Measurements from ENCODE around the gene NAP1L4. TPM values are rescaled to one million over a fixed set of nuclear protein-coding genes. Genes with fewer than 3 reads are reported as not detected.

The NAP1L4 gene
- total RNA-seq, 2 experiments from 2014 or later: 261 to 263 TPM

DNA sequence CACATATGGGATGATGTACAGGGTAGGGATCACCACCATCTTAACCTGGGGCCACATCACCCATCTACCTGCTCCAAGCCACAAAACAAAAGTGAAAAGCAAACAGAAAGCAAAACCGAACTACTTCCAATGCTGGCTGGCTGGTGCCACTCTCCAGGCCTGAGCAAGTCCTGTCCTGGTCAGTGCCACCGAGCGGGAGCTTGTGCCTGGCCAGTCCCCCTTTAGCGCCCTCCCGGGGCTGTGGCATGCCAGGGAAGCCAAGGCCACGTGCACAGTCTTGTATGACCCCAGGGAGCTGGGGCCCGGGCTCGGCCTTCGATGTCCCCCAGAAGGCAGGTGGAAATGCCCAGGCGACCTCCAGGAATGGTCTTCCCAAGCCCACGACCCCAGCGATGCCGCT lies 17.9 kb upstream of the NAP1L4 start:
- peak overlapping the region; percentile 66 for H3K27ac Mint-ChIP-seq
- CTCF ChIA-PET: interaction anchor here (0.7 to 1.9 kb wide), 2 partner anchors 35 to 81 kb away, joined by 3 to 6 read pairs; no protein-coding TSS in a partner anchor
- intact Hi-C loops (cut with micrococcal nuclease): loop anchor here (5.0 kb wide), 1 partner anchor 33 kb away; no protein-coding TSS in a partner anchor

DNA sequence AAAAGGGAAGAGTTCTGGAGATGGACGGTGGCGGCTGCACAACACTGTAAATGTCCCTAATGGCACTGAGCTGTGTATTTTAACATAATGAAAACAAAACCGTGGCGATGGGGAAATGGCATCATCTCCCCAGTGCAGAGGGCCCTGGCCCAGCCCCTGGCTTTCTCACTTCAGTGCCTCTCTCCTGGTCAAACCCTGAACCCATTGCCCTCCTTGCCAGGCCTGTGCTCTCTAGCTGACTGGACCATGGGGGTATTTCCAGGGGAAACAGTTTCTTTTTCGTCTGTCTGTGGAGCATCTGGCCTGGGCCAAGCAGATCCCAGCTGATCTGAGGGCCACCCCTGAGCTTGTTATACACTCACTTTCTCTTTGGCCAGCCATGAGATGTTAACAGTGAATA lies 17.4 kb upstream of the NAP1L4 start:
- peaks cover 28% of the 10 kb centered on the region for H3K4me1 Mint-ChIP-seq (ENCODE audit: low read depth)
- no peaks in the 10 kb centered on the region for H3K9me3 Mint-ChIP-seq
- intact Hi-C loops (cut with micrococcal nuclease): no loop called here
- H3K27me3 Mint-ChIP-seq: no peaks in the 10 kb centered on the region
- H3K27ac Mint-ChIP-seq: no peak overlapping the region
- H3K4me3 Mint-ChIP-seq: no peak overlapping the region
- peaks cover 52% of the 10 kb centered on the region for H3K36me3 Mint-ChIP-seq
- no peak for DNase-seq
- ChIA-PET CTCF (interaction anchor here (0.7 to 1.9 kb wide), 2 partner anchors 34 to 82 kb away, joined by 3 to 6 read pairs; no protein-coding TSS in a partner anchor), POLR2A (no interaction called here)

More for the DNA sequence above, 17.9 kb upstream of the NAP1L4 start:
- POLR2A ChIA-PET: no interaction called here
- H3K36me3 Mint-ChIP-seq: peaks cover 53% of the 10 kb centered on the region
- no peak overlapping the region for H3K4me3 Mint-ChIP-seq
- H3K27me3 Mint-ChIP-seq: no peaks in the 10 kb centered on the region
- H3K4me1 Mint-ChIP-seq (ENCODE audit: low read depth): peaks cover 34% of the 10 kb centered on the region
- no peaks in the 10 kb centered on the region for H3K9me3 Mint-ChIP-seq
- no peak for DNase-seq

DNA sequence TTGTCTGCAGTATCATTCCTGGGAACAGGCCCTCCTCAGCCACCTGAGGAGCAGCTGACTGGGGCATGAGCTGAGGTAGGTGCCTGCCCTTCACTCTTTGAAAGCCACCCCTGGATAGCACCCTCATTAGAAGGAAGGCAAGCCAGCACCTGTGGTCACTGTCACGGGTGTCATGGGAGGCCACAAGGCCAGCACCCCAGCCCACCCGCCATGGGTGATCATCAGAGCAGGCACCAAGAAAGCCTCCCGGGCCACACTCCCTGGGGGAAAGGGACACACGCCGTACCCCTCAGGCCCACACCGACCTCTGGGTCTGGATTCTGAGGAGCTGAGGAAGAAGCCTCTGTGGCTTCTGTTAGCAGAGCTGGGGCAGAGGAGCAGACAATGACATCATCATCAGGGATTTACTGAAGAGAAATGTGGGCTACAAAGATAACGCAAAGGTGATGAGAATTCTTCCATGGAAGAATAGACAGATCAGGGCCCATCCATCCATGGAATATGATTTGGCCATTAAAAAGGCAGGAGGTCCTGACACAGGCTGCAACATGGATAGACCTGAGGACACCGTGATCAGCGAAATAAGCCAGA lies 16.7 kb upstream of the NAP1L4 start:
- Mint-ChIP-seq H3K27me3 (no peaks in the 10 kb centered on the region), H3K36me3 (peaks cover 53% of the 10 kb centered on the region), H3K27ac (peak overlapping the region; percentile 34), H3K4me3 (no peak overlapping the region), H3K9me3 (no peaks in the 10 kb centered on the region), H3K4me1 (ENCODE audit: low read depth) (peaks cover 22% of the 10 kb centered on the region)
- DNase-seq: no peak
- intact Hi-C loops (cut with micrococcal nuclease): no loop called here
- ChIA-PET POLR2A (no interaction called here), CTCF (interaction anchor here (0.6 to 1.9 kb wide), 3 partner anchors 34 to 83 kb away, joined by 3 to 6 read pairs (median 4); no protein-coding TSS in a partner anchor)

DNA sequence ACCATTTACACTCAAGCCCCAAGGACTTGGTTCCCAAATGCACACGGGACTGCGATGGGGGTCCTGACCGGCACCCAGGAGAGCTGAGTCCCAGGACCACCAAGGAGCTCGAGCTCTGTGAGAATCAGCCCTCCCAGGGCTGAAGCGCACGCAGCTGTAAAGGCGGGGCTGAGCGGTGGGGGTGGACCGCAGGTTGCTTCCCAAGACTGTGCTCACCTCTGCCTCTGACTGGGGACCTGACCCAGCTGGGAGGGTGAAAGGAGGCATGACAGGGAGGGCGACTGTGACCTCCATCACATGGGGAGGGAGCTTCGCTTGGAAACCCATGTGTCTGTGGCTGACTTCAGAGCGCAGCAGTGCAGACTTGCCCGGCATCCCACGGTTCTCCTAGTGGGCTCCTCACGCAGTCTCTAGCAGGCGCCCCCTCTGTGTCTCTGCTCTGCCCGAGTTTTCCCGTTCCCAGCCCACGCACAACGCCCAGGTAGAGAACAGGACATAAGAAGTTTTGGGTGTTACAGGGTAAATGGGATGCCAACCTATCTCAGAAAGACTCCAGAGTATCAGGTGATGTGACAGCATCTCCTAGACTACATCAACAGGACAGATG lies 15.4 kb upstream of the NAP1L4 start:
- POLR2A ChIA-PET: no interaction called here
- H3K27me3 Mint-ChIP-seq: no peaks in the 10 kb centered on the region
- H3K4me1 Mint-ChIP-seq (ENCODE audit: low read depth): peaks cover 16% of the 10 kb centered on the region
- peaks cover 58% of the 10 kb centered on the region for H3K36me3 Mint-ChIP-seq
- H3K4me3 Mint-ChIP-seq: no peak overlapping the region
- CTCF ChIA-PET: interaction anchor here (1.9 to 3.5 kb wide), 2 partner anchors 32 to 84 kb away, joined by 5 to 11 read pairs; no protein-coding TSS in a partner anchor
- intact Hi-C loops (cut with micrococcal nuclease): no loop called here
- DNase-seq: no peak
- no peak overlapping the region for H3K27ac Mint-ChIP-seq
- no peaks in the 10 kb centered on the region for H3K9me3 Mint-ChIP-seq

DNA sequence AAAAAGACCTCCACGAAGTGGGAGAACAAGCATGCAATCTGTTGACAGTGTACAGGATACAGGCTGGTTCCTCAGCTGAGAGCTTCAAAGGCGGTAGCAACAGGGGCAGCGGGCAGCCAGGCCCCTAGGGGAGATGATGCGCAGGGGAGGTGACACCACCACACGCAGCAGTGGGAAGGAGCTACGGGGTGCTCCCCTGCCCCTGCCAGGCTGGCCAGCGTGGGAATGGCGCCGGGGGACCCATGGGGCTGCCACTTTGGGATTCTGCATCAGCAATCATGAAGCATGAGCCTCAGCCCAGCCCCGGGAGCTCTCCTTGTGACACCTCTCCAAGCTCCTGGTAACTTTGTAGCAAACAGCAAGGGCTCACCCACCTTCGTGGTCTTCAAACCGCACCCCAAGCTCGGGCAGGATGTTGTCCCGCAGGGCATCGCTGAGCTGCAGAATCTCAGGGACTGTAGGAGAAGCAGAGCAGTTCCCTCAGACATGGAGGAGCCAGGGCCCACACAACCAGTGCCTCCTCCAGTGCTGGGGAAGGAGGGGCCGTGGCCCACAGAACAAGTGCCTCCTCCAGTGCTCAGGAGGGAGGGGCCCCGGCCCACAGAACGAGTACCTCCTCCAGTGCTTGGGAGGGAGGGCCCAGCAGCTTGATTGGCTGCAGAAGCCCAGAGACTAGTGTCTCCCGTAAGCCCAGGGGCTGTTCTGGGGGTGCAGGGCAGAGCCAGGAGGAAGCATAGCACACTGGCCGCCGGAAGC lies 14.6 kb upstream of the NAP1L4 start:
- CTCF ChIA-PET: interaction anchor here (0.8 to 3.5 kb wide), 3 partner anchors 15 to 85 kb away, joined by 3 to 11 read pairs (median 5); no protein-coding TSS in a partner anchor

DNA sequence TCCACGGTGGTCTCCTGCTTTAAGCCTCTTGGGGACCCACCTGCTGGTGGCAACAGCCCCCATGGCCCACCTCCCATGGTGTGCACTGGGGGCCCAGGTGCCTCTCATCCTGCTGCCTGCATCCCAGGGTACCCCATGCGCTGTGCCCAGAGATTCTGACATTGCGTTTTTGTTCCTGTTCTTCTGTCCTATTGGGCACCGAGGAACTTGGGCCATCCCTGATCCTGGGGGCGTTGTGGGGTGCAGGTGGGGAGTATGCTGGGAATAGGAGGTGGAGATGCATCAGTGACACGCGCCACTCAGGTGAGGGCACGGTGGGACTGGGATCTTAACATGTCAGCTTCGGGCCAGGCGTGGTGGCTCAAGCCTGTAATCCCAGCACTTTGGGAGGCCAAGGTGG lies 12.4 kb upstream of the NAP1L4 start:
- ChIA-PET CTCF (interaction anchor here (1.0 kb wide), 1 partner anchor 28 kb away, joined by 3 read pairs; no protein-coding TSS in a partner anchor), POLR2A (no interaction called here)
- H3K9me3 Mint-ChIP-seq: no peaks in the 10 kb centered on the region
- no peaks in the 10 kb centered on the region for H3K27me3 Mint-ChIP-seq
- no peak for DNase-seq
- peaks cover 59% of the 10 kb centered on the region for H3K36me3 Mint-ChIP-seq
- no peak overlapping the region for H3K4me3 Mint-ChIP-seq
- intact Hi-C loops (cut with micrococcal nuclease): no loop called here
- H3K4me1 Mint-ChIP-seq (ENCODE audit: low read depth): peaks cover 1% of the 10 kb centered on the region
- H3K27ac Mint-ChIP-seq: no peak overlapping the region

More for the DNA sequence above, 14.6 kb upstream of the NAP1L4 start:
- Mint-ChIP-seq H3K36me3 (peaks cover 57% of the 10 kb centered on the region), H3K27me3 (no peaks in the 10 kb centered on the region), H3K4me1 (ENCODE audit: low read depth) (peaks cover 13% of the 10 kb centered on the region), H3K27ac (no peak overlapping the region), H3K4me3 (no peak overlapping the region), H3K9me3 (no peaks in the 10 kb centered on the region)
- POLR2A ChIA-PET: no interaction called here
- DNase-seq: no peak
- intact Hi-C loops (cut with micrococcal nuclease): no loop called here

DNA sequence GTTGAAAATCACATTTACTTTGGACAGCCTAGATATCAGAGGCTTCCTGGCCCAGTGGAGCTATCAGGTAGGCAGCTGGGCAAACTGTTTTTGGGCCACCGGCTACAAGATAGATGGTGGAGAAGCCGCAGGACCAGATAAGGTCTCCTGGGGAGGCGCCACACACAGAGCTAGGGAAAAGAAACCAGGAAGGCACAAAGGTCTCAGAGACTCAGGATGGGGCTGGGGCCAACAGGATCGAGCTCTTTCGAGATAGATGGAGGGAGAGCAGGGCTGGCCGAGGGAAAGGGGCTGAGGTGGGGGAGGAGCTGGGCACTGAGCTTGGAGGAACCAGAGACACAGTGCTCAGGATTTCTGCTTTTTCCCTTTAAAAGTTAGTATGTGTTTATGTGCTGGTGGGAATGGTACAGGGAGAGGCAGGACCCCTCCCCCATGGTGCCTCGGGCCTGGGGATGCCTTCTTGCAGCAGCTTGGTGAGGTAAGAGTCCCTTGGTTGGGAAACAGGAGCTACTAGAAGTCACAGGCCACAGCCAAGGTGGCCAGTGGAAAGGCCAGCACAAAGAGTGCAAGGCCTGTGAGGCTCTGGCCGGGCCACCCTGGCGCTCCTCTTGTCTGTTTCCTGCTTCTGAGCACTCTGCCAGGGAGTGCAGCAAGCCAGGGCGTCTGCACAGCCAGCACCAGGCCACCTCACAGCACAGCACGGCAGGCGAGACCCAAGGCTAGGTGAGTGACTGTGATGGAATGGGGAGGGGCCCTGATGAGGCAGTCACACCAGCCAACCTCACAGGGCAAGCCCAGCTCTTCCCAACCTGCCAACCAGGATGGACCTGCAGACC lies 11.5 kb upstream of the NAP1L4 start:
- Mint-ChIP-seq H3K27ac (no peak overlapping the region), H3K36me3 (peaks cover 53% of the 10 kb centered on the region), H3K4me1 (ENCODE audit: low read depth) (peaks cover 3% of the 10 kb centered on the region), H3K27me3 (no peaks in the 10 kb centered on the region), H3K4me3 (no peak overlapping the region), H3K9me3 (no peaks in the 10 kb centered on the region)
- CTCF ChIA-PET: interaction anchor here (1.0 to 1.1 kb wide), 3 partner anchors 12 to 34 kb away, joined by 3 read pairs; no protein-coding TSS in a partner anchor
- POLR2A ChIA-PET: interaction anchor here (0.7 to 1.3 kb wide), 3 partner anchors 12 to 29 kb away, joined by 3 to 6 read pairs (median 4); no protein-coding TSS in a partner anchor
- DNase-seq: no peak
- intact Hi-C loops (cut with micrococcal nuclease): no loop called here

DNA sequence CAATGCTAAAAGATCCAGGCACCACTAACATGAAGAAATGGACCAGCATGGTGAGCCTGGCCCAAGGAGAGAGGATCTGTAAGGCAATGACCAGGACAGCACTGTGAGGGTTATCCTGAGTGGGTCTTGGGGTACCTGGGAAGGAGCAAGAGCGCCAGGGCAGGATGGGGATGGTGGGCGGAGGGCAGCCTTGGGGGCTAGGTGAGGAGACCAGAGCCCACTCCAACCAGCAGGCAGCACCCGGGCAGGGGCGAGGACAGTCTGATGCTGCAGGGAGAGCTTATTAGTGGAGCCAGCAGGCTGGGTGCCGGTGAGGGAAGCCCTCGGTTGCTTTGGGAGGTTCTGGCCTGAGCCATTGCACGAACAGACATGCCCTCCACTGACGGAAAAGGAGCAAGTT lies 10.7 kb upstream of the NAP1L4 start:
- POLR2A ChIA-PET: interaction anchor here (0.7 to 1.3 kb wide), 3 partner anchors 11 to 13 kb away, joined by 3 to 6 read pairs (median 4); no protein-coding TSS in a partner anchor

DNA sequence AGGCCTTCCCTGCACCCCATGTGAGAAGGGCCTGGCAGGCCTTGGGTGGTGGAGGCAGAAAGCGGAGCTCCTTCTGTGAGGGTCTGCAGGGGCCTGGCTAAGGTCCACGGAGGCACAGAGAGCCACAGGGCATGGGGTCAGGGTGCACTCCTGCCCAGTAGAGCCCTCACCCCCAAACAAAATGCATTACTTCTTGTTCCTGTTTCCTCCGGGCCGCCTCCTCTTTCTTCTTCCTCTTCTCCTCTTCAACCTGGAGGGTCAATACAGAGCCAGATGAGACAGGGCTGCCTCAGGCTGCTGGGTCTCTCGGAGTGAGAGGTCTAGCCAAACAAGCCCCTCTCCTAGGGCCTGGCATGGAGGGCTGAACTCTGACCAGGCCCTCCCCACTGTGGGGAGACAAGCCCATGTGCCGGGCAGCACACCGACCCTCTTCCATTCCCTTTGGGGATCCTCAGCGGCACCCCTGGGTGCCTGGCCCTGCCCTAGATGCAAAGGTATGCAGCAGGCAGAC lies 10.3 kb upstream of the NAP1L4 start:
- ChIA-PET POLR2A (interaction anchor here (0.7 to 1.3 kb wide), 4 partner anchors 12 to 13 kb away, joined by 3 to 6 read pairs (median 4); no protein-coding TSS in a partner anchor), CTCF (no interaction called here)
- no peak for DNase-seq
- H3K4me3 Mint-ChIP-seq: no peak overlapping the region
- intact Hi-C loops (cut with micrococcal nuclease): no loop called here
- peaks cover 3% of the 10 kb centered on the region for H3K4me1 Mint-ChIP-seq (ENCODE audit: low read depth)
- no peak overlapping the region for H3K27ac Mint-ChIP-seq
- peaks cover 46% of the 10 kb centered on the region for H3K36me3 Mint-ChIP-seq
- H3K9me3 Mint-ChIP-seq: no peaks in the 10 kb centered on the region
- H3K27me3 Mint-ChIP-seq: no peaks in the 10 kb centered on the region

More for the DNA sequence above, 10.7 kb upstream of the NAP1L4 start:
- intact Hi-C loops (cut with micrococcal nuclease): no loop called here
- CTCF ChIA-PET: interaction anchor here (1.0 kb wide), 1 partner anchor 35 kb away, joined by 3 read pairs; no protein-coding TSS in a partner anchor
- no peak for DNase-seq
- H3K4me3 Mint-ChIP-seq: no peak overlapping the region
- H3K27me3 Mint-ChIP-seq: no peaks in the 10 kb centered on the region
- H3K4me1 Mint-ChIP-seq (ENCODE audit: low read depth): peaks cover 3% of the 10 kb centered on the region
- peaks cover 50% of the 10 kb centered on the region for H3K36me3 Mint-ChIP-seq
- no peaks in the 10 kb centered on the region for H3K9me3 Mint-ChIP-seq
- no peak overlapping the region for H3K27ac Mint-ChIP-seq

DNA sequence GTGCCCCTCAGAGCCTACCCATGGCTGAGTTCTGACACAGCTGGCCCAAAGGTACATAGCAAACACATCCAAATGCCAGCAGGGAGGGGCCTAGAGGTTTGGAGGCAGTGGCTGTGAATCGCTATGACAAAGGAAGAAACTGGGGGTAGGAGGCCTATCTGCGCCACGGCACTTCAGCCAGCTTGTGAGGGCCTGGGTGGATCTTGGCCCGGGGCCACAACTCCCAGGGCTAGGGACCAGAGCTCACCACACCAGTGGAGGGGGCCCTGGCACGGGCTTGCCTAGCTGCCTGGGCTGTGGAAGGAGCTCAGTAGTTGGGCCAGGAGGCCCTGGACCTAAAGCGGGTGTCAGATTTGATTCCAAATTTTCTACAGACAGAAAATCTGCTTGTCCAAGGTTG lies 9.4 kb upstream of the NAP1L4 start:
- ChIA-PET POLR2A (interaction anchor here (1.2 kb wide), 1 partner anchor 11 kb away, joined by 3 read pairs; no protein-coding TSS in a partner anchor), CTCF (no interaction called here)
- H3K4me1 Mint-ChIP-seq (ENCODE audit: low read depth): peaks cover 3% of the 10 kb centered on the region
- peaks cover 46% of the 10 kb centered on the region for H3K36me3 Mint-ChIP-seq
- intact Hi-C loops (cut with micrococcal nuclease): no loop called here
- DNase-seq: no peak
- no peaks in the 10 kb centered on the region for H3K27me3 Mint-ChIP-seq
- H3K4me3 Mint-ChIP-seq: no peak overlapping the region
- H3K27ac Mint-ChIP-seq: no peak overlapping the region
- no peaks in the 10 kb centered on the region for H3K9me3 Mint-ChIP-seq

Measured in activated CD4-positive, alpha-beta memory T cell treated with anti-CD3 and anti-CD28 coated beads for 36 hours (primary cell).